Amygdala (tissue), 56 donors: ENCODE measurements around the gene NDRG2.
"Not testable (repeated sequence)": the region's sequence is repeated elsewhere in the genome, so short reads cannot be mapped to it uniquely, and the experiment has no call there.

ENCODE experiments used
- DNase-seq, 56 donors: peaks; one replicate each; lab custom pipeline; 2025; lab: John Stamatoyannopoulos, UW

Gene NDRG2

DNA sequence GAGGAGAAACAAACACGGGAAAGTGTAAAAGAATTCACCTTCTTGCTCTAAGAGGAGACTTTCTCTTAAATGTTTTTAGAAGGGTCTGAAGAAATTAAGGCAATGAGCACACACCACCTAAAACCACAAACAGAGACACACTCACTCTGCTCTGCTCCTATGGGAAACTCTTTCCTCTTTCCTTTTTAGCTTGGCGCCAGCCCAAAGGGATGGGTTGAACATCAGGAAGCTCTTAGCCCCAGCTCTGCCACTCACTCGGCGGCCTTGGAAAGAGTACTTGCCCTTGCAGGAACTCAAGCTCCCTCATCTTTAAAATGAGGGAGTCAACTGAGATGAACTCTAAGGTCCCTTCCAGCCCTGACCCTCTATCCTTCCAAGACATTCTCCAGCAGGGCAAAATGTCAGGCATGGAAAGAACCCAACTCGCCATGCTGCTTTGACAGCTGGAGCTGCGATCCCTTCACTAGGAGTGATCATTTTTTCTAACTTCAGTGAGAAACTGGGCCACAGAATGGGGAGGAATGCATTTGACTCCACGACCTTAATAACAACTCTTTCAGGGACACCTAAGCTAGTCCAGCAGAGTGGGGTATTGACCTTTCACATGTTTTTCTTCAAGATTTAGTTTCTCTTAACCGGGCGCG is 31.8 kb upstream of the NDRG2 start:
- DNase-seq: no peak

DNA sequence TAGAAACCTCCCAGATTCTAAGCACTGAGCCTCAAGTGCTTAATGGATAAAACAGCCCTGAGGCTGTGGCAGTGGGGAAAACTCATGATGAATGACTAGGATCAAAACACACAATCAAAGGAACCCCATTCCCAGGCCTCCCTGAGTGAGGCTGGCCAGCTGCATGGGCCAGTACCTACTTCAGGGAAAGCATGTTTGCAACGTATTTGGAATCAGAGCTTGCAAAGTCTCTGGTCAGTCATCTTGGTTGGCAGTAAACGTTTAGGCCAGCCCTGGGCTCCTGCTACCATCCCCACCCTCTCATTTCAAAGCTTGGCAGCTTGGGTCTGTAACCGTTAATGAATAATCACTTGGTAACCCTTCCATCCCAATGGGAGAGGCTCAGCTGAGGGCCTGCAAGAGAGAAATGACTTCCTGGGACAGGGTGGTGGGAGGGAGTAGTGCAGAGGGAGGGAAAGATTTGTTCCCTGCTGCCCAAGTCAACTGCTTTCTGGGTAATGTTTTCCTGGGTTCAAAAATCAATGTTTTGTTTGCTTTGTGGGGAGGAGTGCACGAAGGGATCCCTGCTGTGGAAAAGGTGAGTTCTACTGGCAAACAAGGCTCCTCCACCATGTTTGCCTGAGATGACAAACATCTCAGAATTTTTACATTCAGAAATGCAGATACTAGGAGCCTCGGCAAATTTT is 30.7 kb upstream of the NDRG2 start:
- no peak for DNase-seq

DNA sequence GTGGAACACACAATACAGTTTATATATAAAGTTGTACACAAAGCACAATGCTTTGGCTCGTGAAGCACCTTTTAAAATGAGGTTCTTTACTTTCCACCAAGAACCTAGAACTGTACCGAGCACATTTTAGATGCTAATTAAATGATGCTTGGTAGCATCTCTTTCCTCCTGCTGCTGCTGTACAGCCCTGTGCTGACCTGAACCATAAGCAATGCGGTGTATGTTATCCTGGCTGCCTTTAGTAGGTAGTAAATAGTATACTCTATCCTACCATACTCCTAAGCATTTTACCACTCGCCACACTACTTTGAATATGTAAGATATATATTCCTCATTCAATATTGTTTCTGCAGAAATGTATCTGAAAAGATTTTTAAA is 29.9 kb upstream of the NDRG2 start:
- DNase-seq: no peak

DNA sequence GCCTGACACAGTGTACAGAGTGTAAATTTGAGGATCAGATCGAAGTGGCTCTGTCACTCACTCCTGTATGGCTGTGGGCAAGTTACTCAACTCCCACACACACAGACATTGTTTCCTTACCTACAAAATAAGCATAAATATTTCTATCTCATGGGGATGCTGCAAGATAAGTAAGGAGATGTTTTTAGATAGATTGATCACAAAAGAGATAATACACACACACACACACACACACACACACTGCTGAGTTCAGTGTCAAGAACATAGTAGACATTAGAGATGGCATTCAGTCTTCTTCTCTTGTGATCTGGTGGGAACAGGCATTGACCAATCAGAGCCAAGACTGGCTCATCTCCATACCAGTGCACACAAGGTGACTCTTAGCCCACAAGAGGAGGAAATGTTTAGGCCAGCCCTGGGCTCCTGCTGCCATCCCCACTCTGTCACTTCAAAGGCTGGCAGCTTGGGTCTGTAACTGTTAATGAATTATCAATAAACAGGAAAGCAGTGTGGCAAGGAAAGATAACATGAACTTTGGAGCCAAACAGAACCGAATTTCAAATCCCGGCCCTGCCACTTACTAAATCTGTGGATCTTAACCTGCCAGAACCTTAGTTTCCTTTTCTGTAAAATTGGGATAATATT is 29.4 kb upstream of the NDRG2 start:
- DNase-seq: no peak

DNA sequence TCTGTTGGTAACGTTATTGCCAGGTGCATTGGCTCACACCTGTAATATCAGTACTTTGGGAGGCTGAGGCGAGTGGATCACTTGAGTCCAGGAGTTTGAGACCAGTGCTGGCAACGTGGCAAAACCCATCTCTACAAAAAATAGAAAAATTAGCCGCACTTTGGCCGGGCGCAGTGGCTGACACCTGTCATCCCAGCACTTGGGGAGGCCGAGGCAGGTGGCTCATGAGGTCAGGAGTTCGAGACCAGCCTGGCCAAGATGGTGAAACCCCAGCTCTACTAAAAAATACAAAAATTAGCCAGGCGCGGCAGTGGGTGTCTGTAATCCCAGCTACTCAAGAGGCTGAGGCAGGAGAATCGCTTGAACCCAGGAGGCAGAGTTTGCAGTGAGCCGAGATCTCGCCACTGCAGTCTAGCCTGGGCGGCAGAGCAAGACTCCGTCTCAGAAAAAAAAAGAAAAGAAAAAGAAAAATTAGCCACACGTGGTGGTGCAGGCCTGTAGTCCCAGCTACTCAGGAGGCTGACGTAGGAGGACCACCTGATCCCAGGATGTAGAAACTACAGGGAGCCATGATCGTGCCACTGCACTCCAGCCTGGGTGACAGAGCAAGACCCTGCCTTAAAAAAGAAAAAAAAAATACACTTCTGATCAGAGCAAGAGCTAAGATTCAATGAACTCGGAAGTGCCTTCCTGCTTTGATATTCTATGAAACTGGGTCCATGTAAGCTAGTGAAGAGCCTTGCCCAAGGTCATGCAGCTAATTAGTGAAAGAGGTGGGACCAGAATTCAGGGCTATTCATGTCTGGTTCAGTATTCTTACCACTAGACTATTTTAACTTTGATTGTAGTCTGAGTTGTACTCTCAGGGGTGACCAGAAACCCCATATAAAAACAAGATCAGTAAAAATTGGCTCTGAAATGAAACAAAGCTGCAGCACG is 28.6 kb upstream of the NDRG2 start:
- no peak for DNase-seq

DNA sequence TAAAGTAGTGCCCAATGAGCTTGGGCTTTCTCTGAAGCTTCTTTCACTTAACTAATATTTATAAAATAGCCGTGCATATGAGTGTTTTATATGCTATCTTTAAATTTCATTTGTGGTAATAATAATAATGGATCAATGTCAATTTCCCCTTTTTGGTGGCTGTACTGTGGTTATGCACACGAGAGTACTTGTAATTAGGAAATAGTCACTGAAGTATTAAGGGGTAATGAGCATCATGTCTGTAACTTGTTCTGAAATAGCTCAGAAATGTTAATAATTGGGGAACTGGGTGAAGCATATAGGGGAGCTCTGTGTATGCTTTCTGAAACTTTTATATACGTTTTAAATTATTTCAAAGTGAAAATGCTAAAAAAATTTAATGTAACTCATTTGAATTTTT is 25.7 kb upstream of the NDRG2 start:
- no peak for DNase-seq

DNA sequence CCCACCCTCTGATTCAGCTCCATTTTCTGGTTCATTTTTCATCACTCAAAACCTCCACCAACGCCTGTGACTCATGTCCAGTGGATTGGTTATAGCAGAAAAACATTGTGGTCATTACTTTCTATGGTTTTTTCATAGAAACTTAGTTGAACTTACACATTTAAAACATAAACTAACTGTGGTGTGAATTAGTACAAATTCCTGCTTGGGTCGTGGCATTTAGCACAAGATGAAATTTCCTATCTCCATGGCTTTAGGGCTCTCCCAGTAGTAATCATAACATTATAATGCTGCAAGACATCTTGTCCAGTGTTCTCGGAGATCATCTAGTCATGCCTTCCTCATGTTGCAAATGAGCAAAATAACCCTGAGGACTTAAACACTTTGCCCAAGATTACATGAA is 24.4 kb upstream of the NDRG2 start:
- DNase-seq: no peak

DNA sequence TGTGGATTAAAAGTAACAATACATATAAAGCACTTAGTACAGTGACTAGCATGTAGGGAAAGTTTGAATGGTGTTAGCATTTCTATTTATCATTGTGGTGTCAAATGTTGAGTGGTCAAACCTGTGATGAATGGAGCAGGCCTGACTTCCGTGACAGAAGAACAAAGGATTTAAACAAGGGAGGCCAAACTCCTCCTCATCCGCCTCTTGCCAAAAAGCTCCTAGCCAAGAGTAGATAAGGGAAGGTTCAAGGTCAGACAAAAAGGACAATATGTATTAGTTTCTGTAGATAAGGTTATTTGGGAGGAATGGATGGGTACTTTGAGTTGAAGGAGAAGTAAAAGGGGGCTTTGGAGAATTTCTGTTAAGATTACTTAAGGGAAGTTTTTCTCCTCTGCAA is 23.8 kb upstream of the NDRG2 start:
- DNase-seq: no peak

DNA sequence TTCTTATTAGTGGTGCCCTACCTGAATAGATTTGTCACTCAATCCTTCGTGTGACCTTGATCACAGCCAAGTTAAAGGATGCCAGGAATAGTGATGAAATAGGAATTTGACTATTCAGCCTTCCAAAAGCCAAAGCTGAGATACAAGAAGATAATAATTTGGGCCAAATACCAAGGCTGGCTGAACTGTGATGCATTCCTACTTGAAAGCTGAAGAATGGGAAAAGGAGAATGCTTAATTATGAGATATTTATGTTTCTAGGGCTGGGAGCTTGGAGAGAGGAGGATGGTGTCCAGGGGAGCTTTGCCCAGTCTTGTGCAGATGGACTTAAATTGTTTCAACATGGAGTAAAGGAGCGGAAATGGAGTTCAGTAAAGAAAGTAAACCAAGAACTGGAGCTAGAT is 22.5 kb upstream of the NDRG2 start:
- no peak for DNase-seq

DNA sequence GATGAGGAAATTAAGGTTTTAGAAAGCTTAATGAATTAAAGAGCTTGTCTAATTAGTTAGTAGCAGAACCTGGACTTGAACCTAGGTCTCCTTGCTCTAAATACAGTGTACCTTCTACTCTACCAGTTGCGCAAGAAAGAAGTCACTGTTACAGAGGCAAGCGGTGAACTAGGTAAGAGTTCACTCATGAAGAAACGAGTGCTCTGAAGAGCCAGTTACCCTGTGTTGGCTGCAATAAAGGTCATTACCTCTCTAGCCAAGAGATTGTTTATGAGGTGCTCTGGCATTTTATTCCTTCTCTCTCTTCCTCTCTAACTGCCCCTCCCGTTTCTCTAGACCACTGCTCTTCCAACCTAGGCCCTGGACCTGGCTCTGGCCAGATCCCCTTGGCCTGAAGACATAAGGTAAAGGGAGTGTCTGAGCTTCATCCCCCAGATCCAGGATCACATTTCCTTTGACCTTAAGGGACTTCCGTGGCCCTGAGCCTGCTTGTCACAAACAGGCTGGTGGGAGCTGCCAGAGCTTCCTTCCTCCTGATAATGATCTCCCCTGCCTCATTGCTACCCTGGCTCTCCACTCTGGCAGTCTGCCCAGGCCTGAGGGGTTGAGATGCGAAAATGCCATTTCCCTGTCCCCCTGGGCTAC is 19.2 kb upstream of the NDRG2 start:
- no peak for DNase-seq

DNA sequence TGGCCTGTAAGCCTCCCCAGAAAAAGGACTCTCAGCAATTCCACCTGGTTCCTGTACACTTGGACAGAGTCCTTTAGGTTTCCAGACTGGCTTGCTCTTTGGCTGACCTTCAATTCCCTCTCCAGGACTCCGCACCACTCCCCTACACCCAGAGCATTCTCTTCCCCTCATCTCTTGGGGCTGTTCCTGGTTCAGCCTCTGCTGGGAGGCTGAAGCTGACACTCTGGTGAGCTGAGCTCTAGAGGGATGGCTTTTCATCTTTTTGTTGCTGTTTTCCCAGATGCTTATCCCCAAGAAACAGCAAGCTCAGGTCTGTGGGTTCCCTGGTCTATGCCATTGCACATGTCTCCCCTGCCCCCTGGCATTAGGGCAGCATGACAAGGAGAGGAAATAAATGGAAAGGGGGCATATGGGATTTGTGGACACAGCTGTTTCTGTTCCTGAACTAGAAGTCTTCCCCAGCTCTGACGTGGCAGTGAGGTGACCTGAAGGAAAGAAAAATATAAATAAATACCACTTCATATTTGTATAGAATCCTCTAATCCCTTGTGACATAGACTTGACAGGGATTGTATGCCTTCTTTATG is 18.6 kb upstream of the NDRG2 start:
- no peak for DNase-seq

DNA sequence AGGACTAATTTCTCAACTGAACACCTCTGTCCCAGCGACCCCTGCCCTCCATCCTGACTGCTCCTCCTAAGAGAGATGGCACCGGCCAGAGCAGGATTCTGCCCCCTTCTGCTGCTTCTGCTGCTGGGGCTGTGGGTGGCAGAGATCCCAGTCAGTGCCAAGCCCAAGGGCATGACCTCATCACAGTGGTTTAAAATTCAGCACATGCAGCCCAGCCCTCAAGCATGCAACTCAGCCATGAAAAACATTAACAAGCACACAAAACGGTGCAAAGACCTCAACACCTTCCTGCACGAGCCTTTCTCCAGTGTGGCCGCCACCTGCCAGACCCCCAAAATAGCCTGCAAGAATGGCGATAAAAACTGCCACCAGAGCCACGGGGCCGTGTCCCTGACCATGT is 18.1 kb upstream of the NDRG2 start:
- DNase-seq: peak in 46 of 56 donors; percentile 8 to 75 (median 44)

DNA sequence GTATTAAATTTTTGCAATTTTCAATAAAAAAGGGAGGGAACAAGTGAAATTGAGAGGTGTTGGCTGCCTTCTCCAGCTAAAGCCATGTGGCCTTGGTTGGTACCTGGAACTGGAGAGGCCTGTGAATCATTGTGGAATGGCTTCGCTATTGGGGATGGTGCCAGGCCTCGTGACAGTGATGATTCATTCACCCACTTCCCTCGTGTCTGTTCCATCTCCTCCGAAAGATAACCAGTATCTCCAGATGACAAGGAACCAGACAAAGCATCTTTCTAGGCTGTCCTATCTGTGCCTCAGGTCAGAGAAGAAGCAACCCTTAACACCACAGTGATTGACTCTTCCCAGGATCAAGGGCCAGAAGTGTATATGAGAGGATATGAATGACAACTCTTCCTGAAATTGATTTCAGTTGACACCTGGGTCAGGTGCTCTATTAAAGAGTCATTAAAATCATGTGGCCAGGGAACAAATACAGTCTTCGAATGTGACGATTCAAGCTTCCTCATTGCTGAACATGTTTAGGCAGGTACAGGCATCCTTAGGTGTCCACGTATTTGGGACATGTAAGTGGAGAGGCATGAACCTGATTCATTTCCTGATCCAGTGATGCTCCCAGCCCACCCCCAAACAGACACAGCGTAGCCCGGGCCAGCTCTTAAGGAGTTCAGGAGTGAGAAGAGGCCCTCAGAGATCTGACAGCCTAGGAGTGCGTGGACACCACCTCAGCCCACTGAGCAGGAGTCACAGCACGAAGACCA is 17.0 kb upstream of the NDRG2 start, which contains the start of gene RNASE7:
Gene RNASE7 (plus strand): TSS at position 687 of the 758 bp plus-strand sequence. CDS start 631 bp downstream, outside the sequence.
- peak in 1 of 56 donors; percentile 35 for DNase-seq

DNA sequence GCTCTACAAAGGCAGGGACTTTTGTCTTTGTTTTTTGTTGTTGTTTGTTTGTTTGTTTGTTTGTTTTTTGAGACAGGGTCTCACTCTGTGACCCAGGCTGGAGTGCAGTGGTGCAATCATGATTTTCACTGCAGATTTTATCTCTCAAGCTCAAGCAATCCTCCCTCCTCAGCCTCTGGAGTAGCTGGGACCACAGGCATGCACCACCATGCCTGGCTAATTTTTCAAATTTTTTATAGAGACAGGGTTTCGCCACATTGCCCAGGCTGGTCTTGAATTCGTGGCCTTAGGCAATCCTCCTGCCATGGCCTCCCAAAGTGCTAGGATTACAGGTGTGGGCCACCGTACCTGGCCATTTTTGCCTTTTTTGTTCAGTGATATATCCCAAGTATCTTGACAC is 16.1 kb upstream of the NDRG2 start:
- DNase-seq: not testable (repeated sequence)

DNA sequence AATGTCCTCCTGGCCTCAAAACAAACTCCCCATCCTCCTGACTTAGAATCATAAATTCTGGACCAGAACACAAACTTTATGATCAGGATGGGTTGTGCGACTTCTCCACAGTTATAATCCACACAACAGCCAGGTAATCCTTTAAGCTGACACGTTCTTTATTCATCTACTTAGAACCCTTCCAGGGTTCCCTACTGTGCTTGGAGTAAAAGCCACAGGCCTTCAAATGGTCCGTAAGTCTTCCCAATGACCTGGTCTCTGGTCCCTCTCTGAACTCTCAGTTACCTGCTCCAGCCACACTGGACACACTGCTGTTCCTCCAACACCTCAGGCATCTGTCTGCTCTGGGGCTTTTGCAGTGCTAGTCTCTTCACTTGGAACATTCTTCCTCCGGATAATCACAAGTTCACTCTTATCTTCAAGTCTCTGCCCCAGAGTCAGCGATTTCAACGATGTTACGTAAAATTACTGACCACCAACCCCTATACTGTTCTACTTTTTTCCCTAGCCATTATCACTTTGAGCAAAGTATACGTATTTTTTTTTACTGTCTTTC is 15.6 kb upstream of the NDRG2 start:
- no peak for DNase-seq

DNA sequence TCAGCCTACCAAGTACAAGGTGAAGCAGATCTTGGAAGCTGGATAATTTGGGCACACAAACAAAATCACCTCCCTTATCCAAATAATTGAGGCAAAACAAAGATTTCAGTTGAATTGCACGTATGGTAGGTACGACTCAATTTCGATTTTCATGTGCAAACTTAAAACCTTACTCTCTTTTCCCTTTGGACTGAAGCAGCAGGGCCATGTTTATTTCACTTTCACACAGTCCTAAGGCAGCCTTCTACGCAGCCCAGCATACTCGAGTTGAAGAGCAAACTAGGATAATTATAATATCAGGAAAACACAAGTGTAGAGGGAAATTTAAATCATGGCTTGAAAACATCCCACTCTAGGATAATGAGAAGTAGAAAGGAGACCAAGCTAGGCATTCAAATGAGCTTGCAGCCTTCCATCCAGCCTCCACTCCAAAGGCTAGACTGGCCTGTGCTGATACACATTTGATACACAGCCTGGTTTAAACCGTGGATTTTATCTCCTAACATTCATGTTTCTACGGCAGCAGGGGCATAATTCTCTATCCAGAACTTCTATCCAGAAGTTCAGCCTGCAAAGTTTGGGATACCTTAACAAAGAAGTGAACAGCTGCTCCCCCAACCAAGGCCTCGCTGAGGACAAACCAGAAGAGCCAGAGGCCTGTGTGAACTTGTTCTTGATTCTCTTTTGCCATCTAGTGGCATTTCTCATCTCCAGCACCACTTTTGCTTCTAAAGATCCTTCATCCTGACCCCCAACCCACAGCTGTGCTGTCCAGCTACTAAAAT is 14.9 kb upstream of the NDRG2 start:
- DNase-seq: peak in 43 of 56 donors; percentile 13 to 77 (median 37)

DNA sequence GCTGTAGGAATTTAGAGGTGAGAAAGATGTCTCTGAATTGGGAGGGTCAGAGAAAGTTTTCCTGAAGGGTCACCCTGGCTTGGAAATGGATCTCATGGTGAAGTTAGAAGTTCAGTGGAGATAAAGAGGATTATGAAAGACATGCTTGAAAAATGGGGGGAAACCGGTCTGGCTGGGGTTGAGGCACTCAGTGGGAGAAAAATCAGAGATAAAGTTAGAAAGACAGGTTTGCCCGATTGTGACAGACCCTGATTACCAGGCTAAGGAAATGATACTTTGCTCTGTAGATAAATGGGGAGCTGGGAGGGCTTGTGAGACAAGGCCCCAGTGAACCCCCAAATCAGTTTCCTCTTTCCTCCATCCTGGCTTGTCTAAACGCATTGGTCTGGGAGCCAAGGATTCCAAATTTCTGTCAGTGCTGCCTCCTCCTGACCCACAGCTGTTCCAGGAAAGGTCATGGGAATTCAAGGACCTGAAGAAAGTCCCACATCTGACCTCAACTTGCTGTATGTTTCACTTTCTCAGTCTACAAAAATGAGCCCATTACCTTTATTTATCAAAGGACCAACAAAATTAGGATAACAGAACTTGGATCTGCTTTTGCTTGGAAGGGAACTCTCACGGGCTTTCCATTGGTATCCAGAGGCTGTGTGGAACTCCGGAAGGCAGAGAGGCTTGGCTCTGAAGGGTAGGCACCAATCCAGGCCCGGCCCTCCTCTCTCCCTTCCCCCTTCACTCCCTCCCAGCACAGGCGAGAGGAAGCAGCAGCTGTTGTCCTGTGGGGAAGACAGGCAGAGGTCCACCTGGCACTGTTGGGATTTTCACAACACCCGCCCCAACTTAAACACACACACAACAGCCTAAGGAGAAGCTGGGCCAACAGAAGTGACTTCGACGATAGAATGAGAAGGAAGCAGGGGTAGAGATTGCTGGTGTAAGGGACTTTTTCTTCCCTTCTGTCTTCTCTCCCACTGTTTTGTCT is 13.9 kb upstream of the NDRG2 start:
- DNase-seq: peak in 54 of 56 donors; percentile 21 to 90 (median 73)
